DND-41 (cell line): ENCODE data around the gene SRGN.

Source experiments
- ATAC-seq: fragments of 200-7000 bp; cut with Tn5 transposase; 3 replicates; pipeline ENCODE4 v1.9.1; 2021; ENCODE audit warnings: low read depth; ENCODE audit not compliant: insufficient read depth
- DNase-seq: peaks from one replicate; pipeline ENCODE4 v3.0.0-alpha.2; 2020
- H2AFZ ChIP-seq: 2 replicates; pipeline ENCODE4 v1.6.0; 2012; ENCODE audit warnings: low read depth, low read length
- H3K27ac ChIP-seq: 2 replicates; pipeline ENCODE4 v1.5.1; 2012; ENCODE audit warnings: low read length, inconsistent platforms
- H3K27me3 ChIP-seq: fragments of 200-600 bp; sonication (generic); 2 replicates; pipeline ENCODE4 v1.6.0; 2012; ENCODE audit warnings: low read length, mild to moderate bottlenecking, inconsistent platforms; ENCODE audit not compliant: insufficient read depth, poor library complexity
- H3K36me3 ChIP-seq: 2 replicates; pipeline ENCODE4 v1.5.1; 2012; ENCODE audit warnings: low read length, inconsistent platforms; ENCODE audit not compliant: insufficient read depth
- H3K4me1 ChIP-seq: 2 replicates; pipeline ENCODE4 v1.5.1; 2012; ENCODE audit warnings: mild to moderate bottlenecking, low read length; ENCODE audit not compliant: insufficient read depth
- H3K4me2 ChIP-seq: 2 replicates; pipeline ENCODE4 v1.6.0; 2012; ENCODE audit warnings: mild to moderate bottlenecking, moderate library complexity, low read length, inconsistent platforms; ENCODE audit not compliant: insufficient read depth
- H3K4me3 ChIP-seq, 2 experiments: fragments of 200-600 bp in 1 of 2; shearing (Covaris generic) in 1 of 2; 2 replicates each; pipeline ENCODE4 v1.5.1; 2012 to 2016; ENCODE audit warnings: inconsistent platforms in 2 of 2, low read length in 2 of 2, mild to moderate bottlenecking in 2 of 2, low read depth in 1 of 2, moderate library complexity in 1 of 2
- H3K79me2 ChIP-seq: 2 replicates; pipeline ENCODE4 v1.6.0; 2012; ENCODE audit warnings: low read length, inconsistent platforms; ENCODE audit not compliant: insufficient read depth
- H3K9ac ChIP-seq: 2 replicates; pipeline ENCODE4 v1.6.0; 2012; ENCODE audit warnings: low read depth, mild to moderate bottlenecking, inconsistent platforms, low read length, moderate library complexity
- H3K9me3 ChIP-seq: 2 replicates; pipeline ENCODE4 v1.5.1; 2012; ENCODE audit warnings: low read length, moderate library complexity, mild to moderate bottlenecking, inconsistent platforms; ENCODE audit not compliant: insufficient read depth, severe bottlenecking
- H4K20me1 ChIP-seq: 2 replicates; pipeline ENCODE4 v1.6.0; 2012; ENCODE audit warnings: low read length; ENCODE audit not compliant: insufficient read depth
- EZH2 ChIP-seq: IDR thresholded peaks from 3 replicates; pipeline ENCODE4 v1.6.1; 2012; ENCODE audit warnings: borderline replicate concordance, low read depth, mild to moderate bottlenecking, moderate library complexity, low read length, inconsistent platforms; ENCODE audit not compliant: severe bottlenecking
- TF ChIP-seq, protein P1 (sequence below): IDR thresholded peaks from 2 replicates; pipeline ENCODE4 v1.5.1; 2012; ENCODE audit warnings: borderline replicate concordance, low read length, moderate library complexity, mild to moderate bottlenecking; ENCODE audit not compliant: poor library complexity, severe bottlenecking; ENCODE audit errors: extremely low read depth

The SRGN gene

DNA sequence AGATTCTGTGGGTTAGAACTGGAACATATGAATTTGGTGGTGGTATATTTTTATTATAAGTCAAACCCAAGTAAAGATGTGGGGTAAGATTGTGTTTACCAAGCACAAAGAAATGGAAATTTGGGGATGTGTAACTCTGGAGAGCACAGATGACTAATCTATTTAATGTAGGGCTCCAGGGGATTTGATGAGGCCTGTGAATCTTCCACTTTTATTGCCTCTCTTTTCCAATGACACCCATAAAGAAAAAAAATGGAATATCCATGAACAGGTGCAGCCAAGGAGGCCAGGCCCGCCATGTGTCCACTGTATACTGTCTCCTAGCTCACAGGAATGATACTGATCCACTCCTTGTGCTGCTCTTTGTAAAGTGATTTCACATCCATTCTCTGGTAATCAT is 2.8 kb downstream of the SRGN start:
- no peaks in the 10 kb centered on the region for H3K9me3 ChIP-seq
- no peak for DNase-seq
- H3K36me3 ChIP-seq, result no peaks in the 10 kb centered on the region
- H3K27ac ChIP-seq, result no peak overlapping the region
- H2AFZ ChIP-seq, result no peak overlapping the region
- H3K4me3 ChIP-seq, result no peak overlapping the region
- H3K4me2 ChIP-seq, result no peak overlapping the region
- no peak for ATAC-seq
- peaks cover 20% of the 10 kb centered on the region for H3K4me1 ChIP-seq
- no peak for TF ChIP-seq EZH2
- TF ChIP-seq, protein P1, sequence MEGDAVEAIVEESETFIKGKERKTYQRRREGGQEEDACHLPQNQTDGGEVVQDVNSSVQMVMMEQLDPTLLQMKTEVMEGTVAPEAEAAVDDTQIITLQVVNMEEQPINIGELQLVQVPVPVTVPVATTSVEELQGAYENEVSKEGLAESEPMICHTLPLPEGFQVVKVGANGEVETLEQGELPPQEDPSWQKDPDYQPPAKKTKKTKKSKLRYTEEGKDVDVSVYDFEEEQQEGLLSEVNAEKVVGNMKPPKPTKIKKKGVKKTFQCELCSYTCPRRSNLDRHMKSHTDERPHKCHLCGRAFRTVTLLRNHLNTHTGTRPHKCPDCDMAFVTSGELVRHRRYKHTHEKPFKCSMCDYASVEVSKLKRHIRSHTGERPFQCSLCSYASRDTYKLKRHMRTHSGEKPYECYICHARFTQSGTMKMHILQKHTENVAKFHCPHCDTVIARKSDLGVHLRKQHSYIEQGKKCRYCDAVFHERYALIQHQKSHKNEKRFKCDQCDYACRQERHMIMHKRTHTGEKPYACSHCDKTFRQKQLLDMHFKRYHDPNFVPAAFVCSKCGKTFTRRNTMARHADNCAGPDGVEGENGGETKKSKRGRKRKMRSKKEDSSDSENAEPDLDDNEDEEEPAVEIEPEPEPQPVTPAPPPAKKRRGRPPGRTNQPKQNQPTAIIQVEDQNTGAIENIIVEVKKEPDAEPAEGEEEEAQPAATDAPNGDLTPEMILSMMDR, result no peak
- no peak overlapping the region for H3K9ac ChIP-seq
- H3K27me3 ChIP-seq, result no peaks in the 10 kb centered on the region
- H4K20me1 ChIP-seq, result no peaks in the 10 kb centered on the region
- no peaks in the 10 kb centered on the region for H3K79me2 ChIP-seq

DNA sequence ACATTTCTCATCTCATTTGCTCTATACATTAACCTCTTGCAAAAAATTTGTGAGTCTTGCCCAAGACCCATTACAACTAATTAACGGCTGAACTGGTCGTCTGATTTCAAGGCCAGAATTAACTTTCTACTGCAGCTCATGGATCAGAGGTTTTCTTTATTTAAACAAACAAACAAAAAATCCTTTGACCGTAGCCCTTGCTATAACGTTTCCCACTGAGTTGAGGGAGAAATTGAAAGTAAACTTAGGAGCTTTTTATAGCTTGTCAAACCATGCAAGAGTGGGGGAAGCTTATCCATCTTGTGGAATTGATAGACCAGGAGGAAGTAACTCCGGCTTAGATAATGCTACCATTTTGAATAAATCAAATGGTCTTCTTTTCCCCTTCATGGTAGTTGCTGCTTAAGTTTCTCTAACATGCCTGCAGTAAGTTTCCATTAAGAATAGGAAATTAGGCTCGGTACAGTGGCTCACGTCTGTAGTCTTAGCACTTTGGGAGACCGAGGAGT is 3.3 kb downstream of the SRGN start:
- no peak for TF ChIP-seq EZH2
- TF ChIP-seq, protein P1, result no peak
- Histone ChIP-seq H3K9me3 (no peaks in the 10 kb centered on the region), H3K9ac (no peak overlapping the region), H3K36me3 (no peaks in the 10 kb centered on the region), H3K27ac (no peak overlapping the region), H2AFZ (no peak overlapping the region), H4K20me1 (no peaks in the 10 kb centered on the region), H3K4me3 (no peak overlapping the region), H3K27me3 (no peaks in the 10 kb centered on the region), H3K4me1 (peaks cover 20% of the 10 kb centered on the region), H3K79me2 (no peaks in the 10 kb centered on the region), H3K4me2 (no peak overlapping the region)
- no peak for ATAC-seq
- DNase-seq, result no peak

DNA sequence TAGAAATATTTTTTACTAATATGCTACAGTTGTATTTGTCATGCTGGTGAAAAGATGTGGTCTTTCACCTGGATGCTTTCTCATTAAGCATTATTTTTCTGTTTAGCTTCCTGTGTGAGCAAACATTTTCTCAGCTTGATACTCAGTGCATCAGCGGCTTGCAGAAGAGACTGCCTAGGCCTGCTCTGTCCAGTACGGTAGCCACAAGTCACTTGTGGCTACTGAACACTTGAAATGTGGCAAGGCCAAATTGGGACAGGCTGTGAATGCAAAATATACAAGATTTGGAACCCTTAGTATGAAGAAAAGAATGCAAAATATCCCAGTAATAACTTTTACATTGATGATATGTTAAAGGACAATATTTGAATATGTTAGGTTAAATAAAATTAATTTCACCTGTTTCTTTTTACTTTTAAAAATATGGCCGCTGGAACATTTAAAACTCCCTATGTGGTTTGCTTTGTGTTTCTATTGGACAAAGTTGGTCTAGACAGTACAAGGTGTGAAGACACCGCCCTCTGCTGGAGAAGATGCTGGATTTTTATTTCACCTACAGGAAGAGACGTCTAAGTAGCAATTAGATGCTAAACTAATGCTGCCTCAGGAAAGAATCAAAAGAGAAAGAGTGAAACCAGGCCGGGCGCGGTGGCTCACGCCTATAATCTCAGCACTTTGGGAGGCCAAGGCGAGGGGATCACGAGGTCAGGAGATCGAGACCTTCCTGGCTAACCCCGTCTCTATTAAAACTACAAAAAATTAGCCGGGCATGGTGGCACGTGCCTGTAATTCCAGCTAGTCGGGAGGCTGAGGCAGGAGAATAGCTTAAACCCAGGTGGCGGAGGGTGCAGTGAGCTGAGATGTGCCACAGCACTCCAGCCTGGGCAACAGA is 5.3 kb downstream of the SRGN start:
- Histone ChIP-seq H3K79me2 (no peaks in the 10 kb centered on the region), H2AFZ (peak overlapping the region; percentile 75), H3K4me1 (peaks cover 9% of the 10 kb centered on the region), H3K4me2 (no peak overlapping the region), H3K27me3 (no peaks in the 10 kb centered on the region), H3K27ac (no peak overlapping the region), H3K36me3 (no peaks in the 10 kb centered on the region), H3K4me3 (no peak overlapping the region), H3K9me3 (no peaks in the 10 kb centered on the region), H4K20me1 (no peaks in the 10 kb centered on the region), H3K9ac (no peak overlapping the region)
- ATAC-seq, result peak; percentile 96
- peak; percentile 81 for DNase-seq
- TF ChIP-seq, protein P1, result peak; percentile 83
- no peak for TF ChIP-seq EZH2
